KMS-11 (cell line): Measurements from ENCODE around the gene MCM9.

Experiments used
- H2AFZ ChIP-seq: fragments of 200-600 bp; sonication (generic); 2 replicates; pipeline ENCODE4 v1.6.1; 2016; ENCODE audit warnings: antibody characterized with exemption, mixed run types, low read depth
- H3K27ac ChIP-seq: fragments of 200-600 bp; sonication (generic); 2 replicates; pipeline ENCODE4 v1.6.1; 2016; ENCODE audit warnings: mild to moderate bottlenecking, mixed run types
- H3K27me3 ChIP-seq: fragments of 200-600 bp; sonication (generic); 2 replicates; pipeline ENCODE4 v1.6.1; 2017; ENCODE audit warnings: mild to moderate bottlenecking, low read depth, mixed run types, moderate library complexity; ENCODE audit not compliant: insufficient read depth
- H3K36me3 ChIP-seq: fragments of 200-600 bp; sonication (generic); 2 replicates; pipeline ENCODE4 v1.6.1; 2017; ENCODE audit warnings: mild to moderate bottlenecking, mixed run types; ENCODE audit not compliant: insufficient read depth
- H3K4me1 ChIP-seq: fragments of 200-600 bp; sonication (generic); 2 replicates; pipeline ENCODE4 v1.6.1; 2016; ENCODE audit warnings: mild to moderate bottlenecking, low read depth, mixed run types; ENCODE audit not compliant: poor library complexity, severe bottlenecking
- H3K4me2 ChIP-seq: fragments of 200-600 bp; sonication (generic); 2 replicates; pipeline ENCODE4 v1.7.0; 2016; ENCODE audit warnings: mild to moderate bottlenecking, mixed run types
- H3K4me3 ChIP-seq: fragments of 200-600 bp; sonication (generic); IDR thresholded peaks from 2 replicates; pipeline ENCODE4 v1.6.1; 2017; ENCODE audit warnings: low read depth, low read length, mixed read lengths; ENCODE audit not compliant: insufficient read depth
- H3K79me2 ChIP-seq: fragments of 200-600 bp; sonication (generic); 2 replicates; pipeline ENCODE4 v1.6.1; 2016; ENCODE audit warnings: low read depth, mixed run types; ENCODE audit not compliant: insufficient read depth
- H3K9ac ChIP-seq: fragments of 200-600 bp; sonication (generic); 2 replicates; pipeline ENCODE4 v1.6.1; 2016; ENCODE audit warnings: mild to moderate bottlenecking, mixed run types
- H4K20me1 ChIP-seq: fragments of 200-600 bp; sonication (generic); 2 replicates; pipeline ENCODE4 v1.6.1; 2016; ENCODE audit warnings: mild to moderate bottlenecking, mixed run types; ENCODE audit not compliant: insufficient read depth
- CTCF ChIP-seq: fragments of 200-600 bp; sonication (generic); conservative IDR thresholded peaks from 2 replicates; pipeline ENCODE4 v1.6.1; 2017; ENCODE audit warnings: low read depth, mild to moderate bottlenecking, antibody characterized with exemption, low read length, moderate library complexity, mixed read lengths

The MCM9 gene

GRCh38 chr6:118934461-118935330, at the start of gene MCM9:
Gene MCM9, minus strand, starts transcription at chr6:118935159. Its CDS starts 3,436 bp downstream, at chr6:118931723.
- H3K4me1 ChIP-seq: peaks cover 8% of the 10 kb centered on the region
- H3K79me2 ChIP-seq: no peaks in the 10 kb centered on the region
- H3K4me2 ChIP-seq: peak within 1 kb of the TSS; percentile 92
- H3K27me3 ChIP-seq: no peaks in the 10 kb centered on the region
- H3K27ac ChIP-seq: peak within 1 kb of the TSS; percentile 90
- no peaks in the 10 kb centered on the region for H3K36me3 ChIP-seq
- H3K9ac ChIP-seq: peak within 1 kb of the TSS; percentile 94
- peak within 1 kb of the TSS; percentile 94 for H2AFZ ChIP-seq
- no peaks in the 10 kb centered on the region for H4K20me1 ChIP-seq
- no peak within 1 kb of the TSS for H3K4me3 ChIP-seq
- TF ChIP-seq CTCF: no peak

- Histone ChIP-seq H3K4me1 (no peaks in the 10 kb centered on the region), H3K4me2 (no peak overlapping the region)
Observed at GRCh38 chr6:118984342-118984741, 49.4 kb upstream of the MCM9 start.

GRCh38 chr6:118982575-118982911, 47.6 kb upstream of the MCM9 start:
- no peak for TF ChIP-seq CTCF
- Histone ChIP-seq H3K27ac (no peak overlapping the region), H4K20me1 (no peaks in the 10 kb centered on the region), H3K9ac (no peak overlapping the region), H3K4me2 (no peak overlapping the region), H2AFZ (no peak overlapping the region), H3K27me3 (no peaks in the 10 kb centered on the region), H3K79me2 (no peaks in the 10 kb centered on the region), H3K4me1 (no peaks in the 10 kb centered on the region), H3K36me3 (no peaks in the 10 kb centered on the region), H3K4me3 (no peak overlapping the region)

More at GRCh38 chr6:118984342-118984741, 49.4 kb upstream of the MCM9 start:
- no peaks in the 10 kb centered on the region for H3K27me3 ChIP-seq
- no peak overlapping the region for H3K27ac ChIP-seq
- no peak overlapping the region for H3K9ac ChIP-seq
- no peaks in the 10 kb centered on the region for H3K79me2 ChIP-seq
- no peaks in the 10 kb centered on the region for H4K20me1 ChIP-seq
- H3K36me3 ChIP-seq: no peaks in the 10 kb centered on the region
- no peak for TF ChIP-seq CTCF
- no peak overlapping the region for H3K4me3 ChIP-seq
- no peak overlapping the region for H2AFZ ChIP-seq

GRCh38 chr6:118981884-118982574, 47.1 kb upstream of the MCM9 start:
- Histone ChIP-seq H3K4me3 (no peak overlapping the region), H3K36me3 (no peaks in the 10 kb centered on the region), H3K79me2 (no peaks in the 10 kb centered on the region), H3K4me1 (no peaks in the 10 kb centered on the region), H3K4me2 (no peak overlapping the region), H4K20me1 (no peaks in the 10 kb centered on the region), H3K27me3 (no peaks in the 10 kb centered on the region), H2AFZ (no peak overlapping the region), H3K27ac (no peak overlapping the region), H3K9ac (no peak overlapping the region)
- no peak for TF ChIP-seq CTCF
